Stimulated activated CD4-positive, alpha-beta T cell treated with anti-CD3 and anti-CD28 coated beads, Interleukin-15, amount 100 ng/mL, for 48 hours (primary cell): ENCODE data around the gene CCND2.

Source experiments
- DNase-seq, 2 donors: peaks; one replicate each; pipeline ENCODE4 v3.0.0-alpha.2; 2020; ENCODE audit warnings: low read depth in 2 of 2

The CCND2 gene

DNA sequence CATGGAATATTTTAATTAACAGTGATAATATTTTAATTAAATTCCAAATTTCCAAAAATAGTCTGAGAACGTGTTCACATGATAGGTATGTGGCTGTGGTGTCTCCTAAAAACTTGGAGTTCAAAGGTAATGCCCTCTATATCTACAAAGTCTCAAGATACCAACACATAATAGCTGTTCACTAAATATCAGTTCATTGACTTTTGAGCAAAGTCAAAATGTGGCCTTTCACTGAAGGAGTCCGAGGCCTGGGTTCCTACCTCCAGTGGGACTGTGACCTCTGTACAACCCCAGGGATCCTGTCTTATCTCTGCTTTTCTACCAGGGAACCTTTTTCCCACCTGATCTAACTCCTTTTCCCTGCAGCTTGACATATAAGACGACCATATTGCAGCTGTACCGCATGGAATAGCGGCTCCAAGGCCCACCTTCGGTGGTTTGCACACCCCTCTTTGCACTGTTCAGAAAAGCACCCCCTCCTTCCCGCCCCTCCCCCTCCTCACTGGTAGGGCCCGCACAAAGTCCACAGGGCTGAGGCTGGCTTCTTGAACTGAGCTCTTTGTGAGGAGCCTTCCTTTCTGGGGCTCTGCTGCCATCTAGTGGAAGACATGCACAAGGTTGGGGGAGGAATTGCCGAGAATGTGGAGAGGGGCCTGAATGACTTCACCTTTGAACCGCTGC, 3.1 kb downstream of the CCND2 start:
- peak; percentile 77 to 82 for DNase-seq

DNA sequence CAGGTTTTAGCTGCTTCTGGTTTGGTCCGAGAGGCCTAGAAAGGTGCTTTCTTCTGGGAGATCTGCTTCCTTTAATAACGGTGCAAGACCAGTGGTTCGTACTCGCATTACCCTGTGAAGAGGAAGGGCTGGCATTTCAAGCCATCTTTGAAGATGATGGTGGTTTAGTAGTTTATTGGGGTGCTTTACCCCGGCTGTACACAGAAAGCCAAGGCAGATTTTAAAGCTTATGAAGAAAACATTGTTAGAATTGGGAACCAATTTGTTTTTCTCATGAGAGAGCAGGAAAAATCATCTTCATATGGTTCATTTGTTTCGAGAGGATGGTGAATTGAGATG, 3.6 kb downstream of the CCND2 start:
- no peak for DNase-seq

DNA sequence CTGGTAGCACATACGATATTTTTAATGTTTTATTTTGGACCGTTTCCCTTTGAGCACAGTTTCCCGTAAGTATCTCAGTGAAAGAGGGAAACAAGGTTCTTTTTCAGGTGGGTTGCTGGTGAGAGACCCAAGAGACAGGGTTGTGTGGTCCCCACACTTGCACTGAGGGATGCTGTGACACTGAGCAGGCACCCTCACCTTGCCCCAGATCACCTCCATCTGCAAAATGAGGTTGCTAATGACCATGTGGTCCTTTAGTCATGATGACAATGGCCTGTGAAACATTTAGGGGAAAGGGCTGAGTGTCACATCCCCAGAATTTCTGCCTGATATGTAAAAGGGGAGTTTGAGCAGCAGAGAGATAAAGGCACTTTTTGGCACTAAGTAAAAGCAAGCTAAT, 4.3 kb downstream of the CCND2 start:
- DNase-seq: no peak

DNA sequence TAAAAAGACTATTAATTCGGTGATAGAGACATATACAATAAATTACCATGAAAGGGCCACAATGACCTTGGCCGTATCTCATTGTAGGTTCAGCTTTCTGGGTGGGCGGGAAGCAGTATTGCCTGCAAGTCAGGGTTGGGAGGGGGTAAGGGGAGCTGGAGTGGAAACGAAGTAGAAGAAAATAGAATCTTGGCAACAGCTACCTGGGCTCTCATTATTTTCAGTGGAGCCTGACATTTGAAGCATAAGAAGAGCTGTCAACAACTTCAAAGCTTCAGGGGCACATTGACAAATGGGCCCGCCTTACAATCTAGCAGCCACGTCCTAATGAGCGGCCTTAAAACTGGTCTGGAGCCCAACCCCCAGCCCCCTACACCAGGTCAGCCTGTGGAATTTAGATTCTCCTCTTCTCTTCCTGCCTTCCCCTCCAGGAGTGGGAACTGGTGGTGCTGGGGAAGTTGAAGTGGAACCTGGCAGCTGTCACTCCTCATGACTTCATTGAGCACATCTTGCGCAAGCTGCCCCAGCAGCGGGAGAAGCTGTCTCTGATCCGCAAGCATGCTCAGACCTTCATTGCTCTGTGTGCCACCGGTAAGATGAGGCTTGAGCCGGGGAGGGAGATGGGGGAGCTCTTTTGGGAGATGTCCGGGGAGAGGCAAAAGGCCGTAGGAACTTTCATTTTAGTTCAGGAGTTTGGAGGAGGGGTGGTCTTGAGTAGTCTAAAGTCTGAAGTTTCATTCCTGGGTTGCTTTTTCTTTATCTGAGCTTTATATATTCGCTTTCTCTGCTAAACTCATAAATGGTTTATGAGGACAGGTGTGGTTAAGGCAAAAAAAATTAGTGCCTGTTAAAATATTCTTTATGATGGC, 5.0 kb downstream of the CCND2 start:
- DNase-seq: no peak

DNA sequence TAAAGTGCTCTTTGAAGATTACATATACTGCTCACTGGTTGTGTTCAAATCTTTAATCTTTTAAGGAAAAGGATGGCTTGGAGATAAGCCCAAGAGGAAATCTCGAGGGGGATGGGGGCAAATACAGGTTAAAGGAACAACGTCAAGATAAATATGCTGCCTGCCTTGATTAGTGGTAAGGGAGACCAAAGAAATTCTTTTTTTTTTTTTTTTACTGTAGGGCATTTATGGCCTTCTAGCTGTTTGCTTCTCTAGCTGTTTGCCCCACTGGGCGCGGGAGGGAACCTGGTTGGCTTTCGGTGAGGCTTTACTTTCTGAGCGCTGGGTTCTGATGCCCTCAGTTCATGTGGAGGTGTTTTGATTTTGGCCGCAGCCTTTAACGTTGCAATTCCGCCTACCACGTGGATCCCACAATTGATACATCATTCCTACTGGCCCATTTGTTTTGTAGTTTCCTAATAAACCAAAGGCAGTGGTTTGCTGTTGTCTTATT, 5.7 kb downstream of the CCND2 start:
- DNase-seq: no peak

DNA sequence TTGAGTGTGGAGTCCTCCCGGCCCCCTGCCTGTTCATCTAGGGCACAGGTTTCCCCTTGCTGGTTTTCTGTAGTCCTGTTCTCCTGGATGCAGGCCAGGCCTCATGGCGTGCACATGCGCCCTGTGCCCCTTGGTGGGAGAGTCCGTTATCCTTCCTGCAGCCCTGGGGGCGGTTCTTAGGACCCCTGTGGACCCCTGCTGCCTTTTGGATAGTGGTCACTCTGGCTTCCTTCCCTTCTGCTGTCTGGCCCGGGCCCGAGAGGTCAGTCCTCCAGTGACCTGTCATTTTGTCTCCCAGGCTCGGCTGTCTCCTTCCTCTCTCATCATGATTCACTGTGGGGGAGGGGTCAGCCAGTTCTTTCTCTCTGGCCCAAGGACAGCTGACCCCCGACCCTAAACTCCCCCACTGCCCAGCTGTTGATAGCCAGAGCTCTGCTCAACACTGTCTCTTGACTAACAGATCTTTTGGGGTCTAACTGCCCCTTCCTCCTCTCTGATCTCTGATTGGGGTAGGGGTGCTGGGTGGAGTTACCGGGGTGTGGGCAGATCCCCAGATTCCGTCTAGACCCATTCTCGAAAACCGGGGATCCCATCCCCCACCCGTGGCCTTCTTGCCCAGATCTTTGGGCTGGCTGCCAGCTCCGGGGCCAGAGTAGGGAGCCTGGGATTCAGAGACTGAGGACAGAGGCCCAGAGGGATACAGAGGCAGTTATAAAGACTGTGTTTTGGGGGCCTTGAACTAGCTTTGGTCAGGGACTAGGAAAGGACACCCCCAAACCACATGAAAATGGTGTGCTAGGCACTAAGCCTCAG, 7.0 kb downstream of the CCND2 start:
- no peak for DNase-seq

DNA sequence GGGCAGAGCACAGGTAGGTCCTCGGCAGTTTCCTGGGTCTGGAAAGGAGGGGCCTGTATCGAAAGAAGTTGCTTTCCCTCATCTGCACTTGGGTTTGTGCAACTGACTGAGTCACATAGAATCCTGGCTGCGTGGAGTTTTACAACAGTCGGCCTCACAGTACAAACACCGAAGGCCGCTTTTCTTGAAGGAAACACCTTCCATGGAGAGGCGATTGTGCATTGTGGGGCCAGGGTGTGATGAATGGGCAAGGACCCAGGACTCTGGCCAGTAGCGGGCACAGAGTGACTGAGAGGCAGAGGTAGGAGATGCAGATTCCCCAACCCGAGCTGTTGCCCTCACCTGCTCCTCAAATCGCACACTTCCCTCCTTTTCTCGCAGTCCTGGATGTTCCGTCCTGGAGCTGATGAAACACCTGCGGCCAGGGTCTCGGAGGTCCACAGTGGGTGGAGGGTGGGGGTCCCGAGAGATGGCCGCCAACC, 7.7 kb downstream of the CCND2 start:
- no peak for DNase-seq

DNA sequence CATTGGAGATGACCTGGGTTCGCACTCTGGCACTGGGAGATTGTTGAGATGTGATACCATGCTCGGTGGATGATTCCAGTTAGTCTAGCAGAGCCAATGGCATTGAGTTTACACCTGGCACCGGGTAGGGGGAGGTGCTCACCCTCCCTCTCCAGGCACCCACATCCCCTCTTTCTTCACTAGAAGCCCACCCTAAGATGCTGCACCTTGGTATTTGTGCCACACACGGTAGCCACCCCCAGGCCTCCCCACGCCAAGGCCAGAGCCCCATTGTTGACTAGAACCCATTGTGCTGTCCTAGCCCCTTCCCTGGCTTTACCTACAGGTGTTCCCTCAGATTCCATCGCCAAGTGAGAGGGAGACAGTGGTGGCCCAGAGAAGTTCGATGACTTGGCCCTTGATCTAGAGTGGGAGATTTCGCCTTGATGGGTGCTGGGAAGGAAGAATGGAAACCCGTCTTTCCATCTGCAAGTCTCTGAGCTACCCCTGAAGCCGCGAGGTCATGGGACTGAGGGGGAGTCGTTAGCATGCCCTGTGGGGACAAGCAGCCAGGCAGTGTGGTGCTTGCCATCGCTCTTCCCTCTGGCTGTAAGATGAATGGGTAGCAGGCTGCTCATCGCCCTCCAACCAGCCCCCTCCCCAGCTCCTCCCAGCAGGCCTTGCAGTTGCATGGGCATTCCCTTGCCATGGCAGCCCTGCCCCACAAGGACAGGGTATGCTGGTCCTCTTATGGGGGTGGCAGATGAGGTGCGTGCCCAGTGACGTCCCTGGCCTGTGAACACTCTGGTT, 8.7 kb downstream of the CCND2 start:
- no peak for DNase-seq

DNA sequence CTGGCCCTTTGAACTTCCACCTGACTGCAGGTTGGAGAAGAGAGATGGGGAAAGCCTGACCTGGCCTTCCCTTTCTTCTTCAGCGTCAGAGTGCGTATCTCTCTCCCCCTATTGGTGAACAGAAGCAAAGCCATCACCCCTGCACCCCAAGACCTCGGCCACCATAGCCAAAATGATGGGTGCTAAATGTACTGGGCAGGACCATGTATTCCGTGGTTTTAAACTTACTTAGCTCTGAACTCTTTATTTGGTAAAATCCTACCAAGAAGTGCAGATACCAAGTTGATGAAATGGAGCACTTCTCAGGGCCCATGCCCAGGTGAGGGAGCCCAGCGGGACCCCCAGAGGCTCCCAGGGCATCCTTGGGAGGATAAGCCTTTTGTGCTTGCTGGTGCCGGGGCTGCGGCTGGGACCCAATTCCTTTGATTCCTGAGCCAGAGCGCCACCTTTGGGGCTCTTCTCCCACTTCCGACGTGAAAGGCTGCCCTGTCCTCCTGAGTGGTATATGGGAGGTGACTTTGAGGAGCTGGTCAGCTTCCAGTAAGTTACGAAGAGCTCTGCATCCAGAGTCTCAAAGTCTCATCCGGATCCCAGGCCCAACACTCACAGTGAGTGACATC, 9.4 kb downstream of the CCND2 start:
- DNase-seq: no peak

DNA sequence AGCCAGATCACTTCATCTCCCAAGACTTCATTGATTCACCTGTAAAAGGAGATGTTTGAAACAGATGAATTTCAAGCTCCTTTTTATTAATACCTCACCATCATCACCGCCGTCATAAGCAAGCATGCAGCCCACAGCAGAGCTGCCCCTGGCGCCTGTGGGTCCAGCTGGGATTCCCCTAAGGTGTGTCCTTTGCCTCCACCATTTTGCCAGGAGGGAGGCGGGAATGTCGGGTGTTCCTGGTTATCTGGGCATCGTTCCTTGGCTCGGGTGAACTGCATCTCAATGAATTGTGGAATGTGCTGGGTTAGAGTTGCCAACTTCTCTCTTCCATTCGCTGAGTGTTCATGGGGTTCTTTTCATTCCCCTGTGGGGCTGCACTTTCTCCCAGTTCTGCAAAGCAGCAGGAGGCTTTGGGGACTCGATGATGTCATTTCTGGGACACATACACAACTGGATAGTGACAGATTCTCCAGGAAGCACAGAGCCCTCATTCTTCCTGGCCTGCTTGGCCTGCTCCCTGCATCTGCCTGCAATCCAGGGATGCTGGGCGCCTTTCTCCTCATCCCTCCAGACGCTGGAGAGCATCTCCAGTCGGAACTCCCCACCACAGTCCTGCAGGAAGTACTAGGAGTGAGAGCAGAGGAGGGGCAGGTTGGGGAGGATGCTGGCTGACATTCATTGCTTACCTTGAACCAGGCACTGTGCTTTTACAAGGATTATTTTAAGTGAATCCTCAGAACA, 10.1 kb downstream of the CCND2 start:
- DNase-seq: no peak

DNA sequence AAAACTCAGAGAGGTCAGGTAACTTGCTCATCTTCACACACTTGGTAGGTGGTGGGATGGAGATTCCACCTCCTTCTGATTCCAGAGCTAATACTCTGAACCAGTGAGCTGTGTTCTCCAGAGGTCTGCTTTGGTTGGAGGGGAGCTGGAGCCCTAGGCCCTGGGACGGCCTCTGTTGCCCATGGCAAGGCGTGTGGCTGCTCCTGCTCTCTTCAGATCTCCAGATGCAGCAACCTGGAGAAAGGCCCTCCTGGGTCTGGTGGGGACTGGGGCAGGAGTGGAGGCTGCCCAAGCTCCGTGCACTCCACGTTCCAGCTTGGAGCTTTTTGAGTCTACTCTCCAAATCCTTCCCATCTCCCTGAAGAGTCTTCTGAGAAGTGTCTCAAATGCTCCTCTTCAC, 10.7 kb downstream of the CCND2 start:
- no peak for DNase-seq

DNA sequence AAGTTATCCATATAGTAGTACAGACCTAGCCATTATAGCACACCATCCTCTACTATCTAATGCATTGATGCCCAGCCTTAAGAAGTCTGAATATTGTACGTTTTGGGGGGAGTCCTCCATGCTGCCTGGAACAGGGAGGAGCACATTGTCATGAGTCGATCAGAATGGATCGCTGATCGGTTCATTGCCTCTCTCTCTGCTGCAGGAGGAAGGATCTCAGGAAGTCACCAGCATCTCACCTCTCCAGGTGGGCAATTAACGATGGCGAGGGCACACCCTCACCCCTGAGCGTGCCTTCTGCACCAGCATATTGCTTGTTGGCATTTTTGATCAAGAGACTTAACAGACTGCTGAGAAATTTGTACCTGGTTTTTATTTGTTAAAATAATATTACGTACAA, 11.5 kb downstream of the CCND2 start:
- no peak for DNase-seq

DNA sequence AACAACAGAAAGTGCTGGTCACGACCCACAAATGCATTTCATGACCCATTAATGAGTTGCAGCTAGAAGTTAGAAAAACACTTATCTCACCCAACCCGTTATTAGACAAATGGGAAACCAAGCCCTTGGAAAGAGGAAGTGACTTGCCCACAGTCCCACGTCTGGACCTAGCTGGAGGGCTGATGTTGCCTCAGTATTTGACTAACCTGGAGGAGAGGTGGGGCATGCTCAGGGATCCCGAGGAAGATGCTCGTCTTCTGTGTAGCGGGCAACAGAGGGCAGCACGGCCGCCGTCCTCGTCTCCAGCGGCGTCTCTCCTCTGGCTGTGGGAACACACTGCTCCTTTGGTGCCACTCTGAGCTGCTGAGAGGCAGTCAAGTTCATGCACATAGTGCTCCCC, 12.7 kb downstream of the CCND2 start:
- no peak for DNase-seq

DNA sequence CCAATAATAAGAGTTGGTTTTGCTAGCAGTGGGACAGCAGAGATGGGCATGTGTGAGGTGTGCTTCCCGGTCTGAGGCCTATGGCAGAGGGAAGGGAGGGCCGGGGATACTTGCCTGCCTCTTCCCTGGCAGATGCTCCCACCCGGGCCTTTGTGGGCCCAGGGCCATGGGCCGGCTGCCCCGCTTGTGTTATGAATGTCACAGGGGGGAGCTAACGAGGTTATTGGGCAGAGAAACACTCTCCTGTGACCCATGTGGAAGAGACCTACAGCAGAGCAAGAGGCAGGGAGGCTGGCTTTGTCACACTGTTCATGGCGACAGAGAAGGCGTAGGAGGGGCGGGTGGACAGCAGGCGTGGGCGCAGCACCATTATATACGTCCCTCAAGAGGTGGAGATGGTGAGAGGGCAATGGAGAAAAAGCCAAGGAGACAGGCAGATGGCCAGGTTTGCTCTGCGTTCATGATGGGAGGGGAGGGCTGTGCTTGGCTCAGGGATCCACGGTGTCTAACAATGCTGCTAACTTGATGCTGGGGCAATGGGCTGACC, 13.3 kb downstream of the CCND2 start:
- no peak for DNase-seq

DNA sequence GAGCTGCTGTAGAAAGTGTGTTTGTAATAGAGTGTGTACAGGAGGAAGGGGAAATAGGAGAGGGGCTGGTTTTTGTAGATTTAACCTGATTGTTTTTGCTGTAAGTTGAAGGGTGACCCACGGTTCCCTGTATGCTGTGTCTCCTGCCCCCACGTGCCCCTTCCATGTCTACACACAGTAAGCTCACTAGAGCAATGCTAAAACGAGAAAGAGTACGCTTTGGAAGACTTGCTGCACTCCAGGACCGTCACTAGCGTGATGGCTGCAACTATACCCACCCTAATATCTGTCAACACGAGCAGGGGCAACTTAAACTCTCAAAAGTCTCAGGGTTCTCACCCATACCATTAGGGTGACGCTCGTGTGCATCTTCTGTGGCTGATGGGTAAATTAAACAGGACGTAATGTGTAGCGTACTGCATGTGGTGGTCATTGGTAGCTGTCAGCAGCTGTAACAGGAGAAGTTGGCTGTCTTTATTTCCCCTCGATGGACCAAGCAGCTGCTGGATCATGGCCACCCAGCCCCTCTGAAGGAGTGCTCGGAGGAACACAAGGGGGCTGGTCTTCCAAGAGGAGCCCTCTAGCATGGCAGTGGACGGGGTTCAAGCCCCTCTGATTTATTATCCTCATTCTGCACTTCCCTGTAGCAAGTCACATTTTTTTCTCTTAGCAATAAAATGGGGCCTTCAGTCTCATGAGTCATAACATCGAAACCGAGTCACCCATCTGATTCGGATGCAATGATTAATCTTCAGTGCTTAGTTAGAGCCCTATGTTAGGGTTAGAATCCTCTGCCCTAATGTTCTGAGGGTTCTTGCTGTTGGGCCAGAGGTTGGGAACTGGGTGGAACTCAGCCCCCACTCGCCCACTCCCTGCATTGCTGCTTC, 14.0 kb downstream of the CCND2 start:
- no peak for DNase-seq

DNA sequence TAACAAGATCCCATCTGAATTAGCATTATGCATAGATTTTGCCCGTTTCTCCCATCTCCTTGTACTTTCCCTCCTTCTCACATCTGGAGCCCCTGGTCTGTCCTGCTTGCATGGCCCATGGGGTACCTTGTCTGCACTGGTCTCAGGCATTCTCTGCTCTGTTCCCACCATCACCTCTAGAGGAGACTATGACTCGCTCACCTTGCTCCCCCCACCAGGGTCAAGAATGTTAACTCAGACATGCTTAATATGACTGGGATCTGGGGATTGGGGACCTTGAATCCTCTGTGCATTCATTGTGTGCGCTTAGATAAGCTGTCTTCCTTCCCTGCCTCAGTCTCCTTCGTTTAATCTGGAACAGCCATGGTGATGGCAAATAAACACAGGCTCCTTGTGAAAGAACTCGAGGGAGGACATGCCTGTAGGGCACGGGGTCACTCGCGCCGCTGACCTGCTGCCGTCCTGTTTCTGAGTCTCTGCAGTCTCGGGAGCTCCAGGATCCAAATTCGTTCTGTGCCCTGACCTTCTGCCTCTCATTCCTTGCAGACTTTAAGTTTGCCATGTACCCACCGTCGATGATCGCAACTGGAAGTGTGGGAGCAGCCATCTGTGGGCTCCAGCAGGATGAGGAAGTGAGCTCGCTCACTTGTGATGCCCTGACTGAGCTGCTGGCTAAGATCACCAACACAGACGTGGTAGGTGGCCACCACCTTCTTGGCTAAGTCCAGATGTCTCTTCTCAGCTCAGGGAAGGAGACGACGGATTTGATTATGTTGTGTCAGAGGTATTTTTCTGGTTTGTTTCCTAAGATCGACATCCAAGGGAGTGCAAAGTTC, 15.0 kb downstream of the CCND2 start:
- DNase-seq: no peak

DNA sequence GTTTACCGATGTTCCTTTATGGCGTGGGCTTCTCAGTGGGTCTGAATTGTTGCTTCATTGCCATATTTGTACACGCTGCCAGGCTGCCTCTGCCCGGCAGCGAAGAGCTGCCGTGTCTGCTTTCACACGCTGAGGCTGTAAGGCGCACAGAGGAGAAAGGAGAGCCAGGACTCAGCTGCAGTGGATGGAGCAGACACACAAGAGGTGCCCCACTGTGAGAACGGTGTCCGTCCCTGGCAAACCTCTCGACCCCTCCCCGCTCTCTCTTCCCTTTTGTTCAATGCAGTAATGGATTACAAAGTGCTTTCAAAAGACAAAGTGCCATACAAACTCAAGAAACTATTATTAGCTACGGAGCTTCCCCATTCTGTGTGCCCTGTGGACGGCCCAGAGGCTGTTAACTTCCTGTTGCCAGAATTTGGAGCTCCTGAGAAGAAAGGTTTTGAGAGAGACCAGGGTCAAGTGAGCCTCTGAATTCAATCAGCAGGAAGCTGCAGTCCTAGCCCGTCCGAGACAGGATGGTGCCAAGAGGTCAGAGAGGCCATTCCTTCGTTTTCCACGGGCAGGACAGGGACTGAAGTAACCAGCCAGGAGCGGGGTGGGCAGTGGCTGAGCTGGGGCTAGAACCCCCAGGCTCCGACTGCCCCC, 15.8 kb downstream of the CCND2 start:
- no peak for DNase-seq
